ENCODE results near the gene GPR25. TPM values are rescaled to one million over a fixed set of nuclear protein-coding genes. Genes with fewer than 3 reads are reported as not detected.

The GPR25 gene
- total and polyA plus RNA-seq, 2 of the 4 experiments (the other 2 are of a cell fraction): not detected

DNA sequence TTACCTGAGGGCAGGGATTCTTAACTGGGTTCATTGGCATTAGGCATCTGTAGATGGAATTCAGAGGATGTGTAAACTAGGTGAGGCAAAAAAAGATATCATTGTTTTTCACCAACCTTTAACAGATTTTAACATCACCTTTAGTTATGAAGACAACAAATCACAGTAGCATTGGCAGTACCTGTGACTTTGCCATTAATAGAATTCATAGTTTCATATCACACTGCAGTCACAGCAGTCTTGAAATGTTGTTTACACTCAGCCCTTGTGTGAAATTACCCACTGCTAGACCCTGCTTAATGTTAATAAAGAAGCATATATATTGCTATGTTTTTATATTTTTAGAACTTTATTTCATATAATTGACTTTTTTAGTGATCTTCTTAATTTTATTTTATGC lies 20.2 kb downstream of the GPR25 start:
- ATAC-seq (ENCODE audit: low read depth): no peak
- no peaks in the 10 kb centered on the region for H3K36me3 ChIP-seq (ENCODE audit: control insufficient read depth, insufficient read depth, low read length)
- no peak overlapping the region for H2AFZ ChIP-seq (replicated peaks; ENCODE audit: low read length, poor library complexity)
- no peak overlapping the region for H2AK5ac ChIP-seq (ENCODE audit: low read depth, low read length)
- no peak overlapping the region for H2BK120ac ChIP-seq (ENCODE audit: low read depth, low read length)
- H4K20me1 ChIP-seq (ENCODE audit: insufficient read depth, low read length): no peaks in the 10 kb centered on the region; the same call in 1 of the 2 replicates
- no peak overlapping the region for H3K56ac ChIP-seq (ENCODE audit: extremely low read depth, insufficient read depth, low read length)
- dilution Hi-C loops (cut with HindIII; ENCODE audit: low sequenced_read_pairs, unreplicated experiment): no loop called here
- DNase-seq: no peak
- intact Hi-C loops (cut with micrococcal nuclease): no loop called here
- H3K4me1 ChIP-seq (ENCODE audit: control insufficient read depth, insufficient read depth, low read length): peaks cover 3% of the 10 kb centered on the region; the same call in 1 of the 2 replicates
- no peak overlapping the region for H3K27ac ChIP-seq (ENCODE audit: insufficient read depth, low read length)
- TF ChIP-seq BHLHE40 (IDR thresholded peaks at IDR 0.05; ENCODE audit: low read depth, low read length) (no peak), MXI1 (IDR thresholded peaks at IDR 0.05; ENCODE audit: borderline replicate concordance, low read depth, low read length) (no peak)
- TF ChIP-seq, protein P1, sequence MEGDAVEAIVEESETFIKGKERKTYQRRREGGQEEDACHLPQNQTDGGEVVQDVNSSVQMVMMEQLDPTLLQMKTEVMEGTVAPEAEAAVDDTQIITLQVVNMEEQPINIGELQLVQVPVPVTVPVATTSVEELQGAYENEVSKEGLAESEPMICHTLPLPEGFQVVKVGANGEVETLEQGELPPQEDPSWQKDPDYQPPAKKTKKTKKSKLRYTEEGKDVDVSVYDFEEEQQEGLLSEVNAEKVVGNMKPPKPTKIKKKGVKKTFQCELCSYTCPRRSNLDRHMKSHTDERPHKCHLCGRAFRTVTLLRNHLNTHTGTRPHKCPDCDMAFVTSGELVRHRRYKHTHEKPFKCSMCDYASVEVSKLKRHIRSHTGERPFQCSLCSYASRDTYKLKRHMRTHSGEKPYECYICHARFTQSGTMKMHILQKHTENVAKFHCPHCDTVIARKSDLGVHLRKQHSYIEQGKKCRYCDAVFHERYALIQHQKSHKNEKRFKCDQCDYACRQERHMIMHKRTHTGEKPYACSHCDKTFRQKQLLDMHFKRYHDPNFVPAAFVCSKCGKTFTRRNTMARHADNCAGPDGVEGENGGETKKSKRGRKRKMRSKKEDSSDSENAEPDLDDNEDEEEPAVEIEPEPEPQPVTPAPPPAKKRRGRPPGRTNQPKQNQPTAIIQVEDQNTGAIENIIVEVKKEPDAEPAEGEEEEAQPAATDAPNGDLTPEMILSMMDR (conservative IDR thresholded peaks at IDR 0.05; ENCODE audit: low read depth, low read length): no peak
- H4K8ac ChIP-seq (ENCODE audit: low read depth in 2 of 2, low read length in 2 of 2): no peak overlapping the region
- no peak overlapping the region for H2BK5ac ChIP-seq (ENCODE audit: low read depth, low read length, poor library complexity, severe bottlenecking)
- H3K23ac ChIP-seq (ENCODE audit: low read depth, low read length): no peak overlapping the region
- H3K4me3 ChIP-seq (ENCODE audit: insufficient read depth, low read depth, low read length): no peak overlapping the region
- H3K4me2 ChIP-seq (ENCODE audit: low read depth, low read length): no peak overlapping the region
- ChIA-PET CTCF (no interaction called here), POLR2A (ENCODE audit: unreplicated experiment) (no interaction called here)
- H3K4ac ChIP-seq (ENCODE audit: low read depth, low read length): no peak overlapping the region
- H3K9ac ChIP-seq (ENCODE audit: low read depth, low read length): no peak overlapping the region
- no peak overlapping the region for H2BK15ac ChIP-seq (ENCODE audit: low read depth, low read length)
- H3K14ac ChIP-seq (replicated peaks; ENCODE audit: low read depth, low read length): no peak overlapping the region
- no peak overlapping the region for H2BK20ac ChIP-seq (ENCODE audit: low read depth, low read length)
- in situ Hi-C loops (cut with MboI; ENCODE audit: low sequenced_read_pairs): no loop called here
- no peaks in the 10 kb centered on the region for H3K79me1 ChIP-seq (ENCODE audit: low read depth in 1 of 2, low read length in 2 of 2)
- H4K91ac ChIP-seq (ENCODE audit: insufficient read depth, low read depth, low read length): no peak overlapping the region
- no peak overlapping the region for H2AK9ac ChIP-seq (replicated peaks; ENCODE audit: low read depth, low read length, poor library complexity)
- H4K5ac ChIP-seq (ENCODE audit: low read depth, low read length): no peak overlapping the region
- H3K9me1 ChIP-seq (ENCODE audit: insufficient read depth, low read length): peaks cover 3% of the 10 kb centered on the region; the same call in 1 of the 2 replicates
- H3K9me3 ChIP-seq (ENCODE audit: control insufficient read depth, insufficient read depth, low read length): no peaks in the 10 kb centered on the region
- peaks cover 60% of the 10 kb centered on the region for H3K27me3 ChIP-seq (ENCODE audit: control insufficient read depth, insufficient read depth, low read length)
- no TSS peak for BruUV-seq (replicated peaks)
- H3K18ac ChIP-seq (ENCODE audit: low read depth, low read length): no peak overlapping the region

Data from IMR-90 (cell line).